Adrenal gland (tissue), 5 donors: ENCODE results near the gene NIPAL4.

Experiments
- POLR2A ChIP-seq, 2 donors: fragments of 450-650 bp; IDR thresholded peaks; one replicate each; pipeline ENCODE4 v1.6.1; 2017; ENCODE audit warnings: antibody characterized with exemption in 2 of 2, mild to moderate bottlenecking in 2 of 2, moderate library complexity in 1 of 2
- TF ChIP-seq, protein P1 (sequence below), 6 experiments: fragments of 450-650 bp in 4 of 6; fragments of 200-600 bp in 2 of 6; sonication (generic) in 1 of 6; IDR thresholded peaks; 1 replicate in 5 of 6; 2 replicates in 1 of 6; pipeline versions ENCODE4 v1.5.1 to v1.8.0; 2016 to 2021; ENCODE audit warnings: antibody characterized with exemption in 6 of 6, mild to moderate bottlenecking in 2 of 6, moderate library complexity in 1 of 6
- donor health status: DM: no; HTN: no; CAD: no.

DNA sequence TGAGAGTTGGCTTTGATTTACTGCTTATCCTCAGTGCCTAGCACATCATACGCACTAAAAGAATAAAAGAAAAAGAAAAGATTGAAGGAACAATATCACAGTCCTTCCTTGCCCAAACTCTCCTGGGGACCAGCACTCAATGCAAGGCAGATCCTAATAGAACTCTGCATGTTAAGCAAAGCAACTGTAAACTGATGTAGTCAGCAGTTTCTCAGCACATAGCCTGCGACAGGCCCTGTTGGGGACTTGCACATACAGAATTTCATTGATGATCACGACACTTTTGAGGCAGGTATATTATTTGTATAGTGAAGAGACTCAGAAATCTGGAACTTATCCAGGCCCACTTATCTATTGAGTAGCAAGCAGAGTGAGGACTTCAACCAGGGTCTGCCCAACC, 15.4 kb downstream of the NIPAL4 start:
- TF ChIP-seq, protein P1, sequence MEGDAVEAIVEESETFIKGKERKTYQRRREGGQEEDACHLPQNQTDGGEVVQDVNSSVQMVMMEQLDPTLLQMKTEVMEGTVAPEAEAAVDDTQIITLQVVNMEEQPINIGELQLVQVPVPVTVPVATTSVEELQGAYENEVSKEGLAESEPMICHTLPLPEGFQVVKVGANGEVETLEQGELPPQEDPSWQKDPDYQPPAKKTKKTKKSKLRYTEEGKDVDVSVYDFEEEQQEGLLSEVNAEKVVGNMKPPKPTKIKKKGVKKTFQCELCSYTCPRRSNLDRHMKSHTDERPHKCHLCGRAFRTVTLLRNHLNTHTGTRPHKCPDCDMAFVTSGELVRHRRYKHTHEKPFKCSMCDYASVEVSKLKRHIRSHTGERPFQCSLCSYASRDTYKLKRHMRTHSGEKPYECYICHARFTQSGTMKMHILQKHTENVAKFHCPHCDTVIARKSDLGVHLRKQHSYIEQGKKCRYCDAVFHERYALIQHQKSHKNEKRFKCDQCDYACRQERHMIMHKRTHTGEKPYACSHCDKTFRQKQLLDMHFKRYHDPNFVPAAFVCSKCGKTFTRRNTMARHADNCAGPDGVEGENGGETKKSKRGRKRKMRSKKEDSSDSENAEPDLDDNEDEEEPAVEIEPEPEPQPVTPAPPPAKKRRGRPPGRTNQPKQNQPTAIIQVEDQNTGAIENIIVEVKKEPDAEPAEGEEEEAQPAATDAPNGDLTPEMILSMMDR (IDR thresholded peaks at IDR 0.05): no peak
- no peak for TF ChIP-seq POLR2A (IDR thresholded peaks at IDR 0.05)
